Neural cell (in vitro differentiated cells): ENCODE measurements around the gene SNRK.

Experiments used
- EZH2 ChIP-seq: fragments of 200-600, 300-800 bp; shearing (Covaris generic), sonication (generic); IDR thresholded peaks from 2 replicates; pipeline ENCODE4 v1.6.1; 2014; ENCODE audit warnings: antibody characterized with exemption, low read length, borderline replicate concordance, mild to moderate bottlenecking; ENCODE audit not compliant: insufficient read depth, poor library complexity, severe bottlenecking
- MXI1 ChIP-seq: fragments of 450-650 bp; conservative IDR thresholded peaks from 2 replicates; pipeline ENCODE4 v1.6.1; 2014; ENCODE audit warnings: antibody characterized with exemption, mild to moderate bottlenecking; ENCODE audit not compliant: poor library complexity, severe bottlenecking
- RAD21 ChIP-seq: fragments of 450-650 bp; conservative IDR thresholded peaks from 2 replicates; pipeline ENCODE4 v1.6.1; 2014; ENCODE audit warnings: antibody characterized with exemption, mild to moderate bottlenecking, moderate library complexity
- TF ChIP-seq, protein P1 (sequence below): fragments of 450-650 bp; IDR thresholded peaks from 2 replicates; pipeline ENCODE4 v1.5.1; 2014; ENCODE audit warnings: antibody characterized with exemption, mild to moderate bottlenecking, moderate library complexity; ENCODE audit not compliant: poor library complexity, severe bottlenecking

DNA sequence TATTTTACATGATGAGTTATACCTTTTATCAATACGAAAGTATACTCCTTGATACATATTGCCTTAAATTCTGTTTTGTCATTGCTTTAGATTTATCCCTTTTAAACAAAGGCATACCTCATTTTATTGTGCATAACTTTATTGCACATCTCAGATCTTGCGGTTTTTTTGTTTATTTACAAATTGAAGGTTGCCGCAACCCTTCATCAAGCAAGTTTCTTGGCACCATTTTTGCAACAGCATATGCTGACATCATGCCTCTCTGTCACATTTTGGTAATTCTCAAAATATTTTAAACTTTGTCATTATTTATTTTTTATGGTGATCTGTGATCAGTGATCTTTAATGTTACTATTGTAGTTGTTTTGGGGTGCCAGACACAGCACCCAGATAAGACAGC, 20.9 kb downstream of the SNRK start:
- TF ChIP-seq EZH2: no peak
- TF ChIP-seq MXI1: no peak
- TF ChIP-seq, protein P1, sequence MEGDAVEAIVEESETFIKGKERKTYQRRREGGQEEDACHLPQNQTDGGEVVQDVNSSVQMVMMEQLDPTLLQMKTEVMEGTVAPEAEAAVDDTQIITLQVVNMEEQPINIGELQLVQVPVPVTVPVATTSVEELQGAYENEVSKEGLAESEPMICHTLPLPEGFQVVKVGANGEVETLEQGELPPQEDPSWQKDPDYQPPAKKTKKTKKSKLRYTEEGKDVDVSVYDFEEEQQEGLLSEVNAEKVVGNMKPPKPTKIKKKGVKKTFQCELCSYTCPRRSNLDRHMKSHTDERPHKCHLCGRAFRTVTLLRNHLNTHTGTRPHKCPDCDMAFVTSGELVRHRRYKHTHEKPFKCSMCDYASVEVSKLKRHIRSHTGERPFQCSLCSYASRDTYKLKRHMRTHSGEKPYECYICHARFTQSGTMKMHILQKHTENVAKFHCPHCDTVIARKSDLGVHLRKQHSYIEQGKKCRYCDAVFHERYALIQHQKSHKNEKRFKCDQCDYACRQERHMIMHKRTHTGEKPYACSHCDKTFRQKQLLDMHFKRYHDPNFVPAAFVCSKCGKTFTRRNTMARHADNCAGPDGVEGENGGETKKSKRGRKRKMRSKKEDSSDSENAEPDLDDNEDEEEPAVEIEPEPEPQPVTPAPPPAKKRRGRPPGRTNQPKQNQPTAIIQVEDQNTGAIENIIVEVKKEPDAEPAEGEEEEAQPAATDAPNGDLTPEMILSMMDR: no peak
- TF ChIP-seq RAD21: no peak
